Fibroblast of peridontal ligament (primary cell): ENCODE results near the gene IGSF9.

Source experiments
- DNase-seq: peaks from one replicate; pipeline ENCODE4 v3.0.0-alpha.2; 2010; ENCODE audit errors: extremely low read depth

The IGSF9 gene

GRCh38 chr1:159974350-159974965 lies 29.0 kb upstream of the IGSF9 start:
- DNase-seq, result no peak

GRCh38 chr1:159973350-159973940 lies 28.0 kb upstream of the IGSF9 start:
- DNase-seq, result no peak

GRCh38 chr1:159972443-159973205 lies 27.2 kb upstream of the IGSF9 start:
- DNase-seq, result no peak

GRCh38 chr1:159970932-159971342 lies 25.5 kb upstream of the IGSF9 start:
- DNase-seq, result no peak

GRCh38 chr1:159968901-159969300 lies 23.5 kb upstream of the IGSF9 start:
- DNase-seq, result no peak

GRCh38 chr1:159965263-159965662 lies 19.9 kb upstream of the IGSF9 start:
- no peak for DNase-seq

- DNase-seq, result no peak
Measured at GRCh38 chr1:159964144-159964543, 18.7 kb upstream of the IGSF9 start.

- no peak for DNase-seq
Measured at GRCh38 chr1:159962176-159962575, 16.8 kb upstream of the IGSF9 start.

- DNase-seq, result no peak
Measured at GRCh38 chr1:159961636-159962035, 16.2 kb upstream of the IGSF9 start.

GRCh38 chr1:159960721-159961381 lies 15.4 kb upstream of the IGSF9 start:
- DNase-seq, result peak; percentile 94

GRCh38 chr1:159959451-159959850 lies 14.0 kb upstream of the IGSF9 start:
- DNase-seq, result no peak

- no peak for DNase-seq
Measured at GRCh38 chr1:159958719-159959380, 13.4 kb upstream of the IGSF9 start.

GRCh38 chr1:159957824-159958268 lies 12.4 kb upstream of the IGSF9 start:
- no peak for DNase-seq

- no peak for DNase-seq
Measured at GRCh38 chr1:159955456-159955855, 10.0 kb upstream of the IGSF9 start.

- peak; percentile 38 for DNase-seq
Measured at GRCh38 chr1:159953536-159954515, 8.4 kb upstream of the IGSF9 start, which contains the start of gene SLAMF9. Gene SLAMF9 (minus strand): TSS chr1:159954237. CDS start chr1:159954137, 100 bp downstream.

GRCh38 chr1:159952932-159953331 lies 7.5 kb upstream of the IGSF9 start:
- no peak for DNase-seq

- DNase-seq, result no peak
Measured at GRCh38 chr1:159951551-159951950, 6.1 kb upstream of the IGSF9 start.

GRCh38 chr1:159951016-159951415 lies 5.6 kb upstream of the IGSF9 start:
- DNase-seq, result no peak

- no peak for DNase-seq
Measured at GRCh38 chr1:159949981-159950381, 4.6 kb upstream of the IGSF9 start.

GRCh38 chr1:159949123-159949522 lies 3.7 kb upstream of the IGSF9 start:
- no peak for DNase-seq

GRCh38 chr1:159947942-159948341 lies 2.5 kb upstream of the IGSF9 start:
- DNase-seq, result no peak
